Coronary artery (tissue), 2 donors: Measurements from ENCODE around the gene GRIP2.

ENCODE experiments used
- DNase-seq: peaks from one replicate; pipeline ENCODE4 v3.0.0-alpha.2; 2017; ENCODE audit warnings: low spot score
- H3K27ac ChIP-seq, 2 donors: fragments of 200-600 bp; sonication (generic); one replicate each; pipeline ENCODE4 v1.5.1; 2016 to 2019
- H3K4me3 ChIP-seq: fragments of 200-600 bp; sonication (generic); 2 replicates; pipeline ENCODE4 v1.5.1; 2016; ENCODE audit warnings: mild to moderate bottlenecking, moderate library complexity
- TF ChIP-seq, protein P1 (sequence below): fragments of 200-600 bp; sonication (generic); IDR thresholded peaks from one replicate; pipeline ENCODE4 v1.5.1; 2019; ENCODE audit warnings: antibody characterized with exemption

The GRIP2 gene

DNA sequence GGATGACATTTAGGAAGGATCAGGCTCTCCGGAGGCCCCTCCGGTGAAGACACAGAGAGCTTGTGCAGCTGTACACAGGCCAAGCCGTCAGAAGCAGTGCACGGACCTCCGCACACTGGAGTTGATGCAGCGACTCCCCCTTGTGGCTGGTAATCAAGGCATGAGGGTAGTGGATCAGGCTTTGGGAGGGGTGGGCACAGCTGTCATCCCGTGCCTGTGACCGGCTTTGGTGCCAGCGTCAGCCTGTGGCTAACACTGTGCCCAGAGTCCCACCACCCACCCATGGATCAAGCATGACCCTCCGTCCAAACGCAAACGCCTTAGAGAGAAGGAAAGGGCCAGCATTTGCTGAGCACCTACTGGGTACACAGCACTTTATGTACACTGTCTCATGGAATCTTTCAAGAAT, 8.2 kb upstream of the GRIP2 start:
- DNase-seq: no peak
- TF ChIP-seq, protein P1, sequence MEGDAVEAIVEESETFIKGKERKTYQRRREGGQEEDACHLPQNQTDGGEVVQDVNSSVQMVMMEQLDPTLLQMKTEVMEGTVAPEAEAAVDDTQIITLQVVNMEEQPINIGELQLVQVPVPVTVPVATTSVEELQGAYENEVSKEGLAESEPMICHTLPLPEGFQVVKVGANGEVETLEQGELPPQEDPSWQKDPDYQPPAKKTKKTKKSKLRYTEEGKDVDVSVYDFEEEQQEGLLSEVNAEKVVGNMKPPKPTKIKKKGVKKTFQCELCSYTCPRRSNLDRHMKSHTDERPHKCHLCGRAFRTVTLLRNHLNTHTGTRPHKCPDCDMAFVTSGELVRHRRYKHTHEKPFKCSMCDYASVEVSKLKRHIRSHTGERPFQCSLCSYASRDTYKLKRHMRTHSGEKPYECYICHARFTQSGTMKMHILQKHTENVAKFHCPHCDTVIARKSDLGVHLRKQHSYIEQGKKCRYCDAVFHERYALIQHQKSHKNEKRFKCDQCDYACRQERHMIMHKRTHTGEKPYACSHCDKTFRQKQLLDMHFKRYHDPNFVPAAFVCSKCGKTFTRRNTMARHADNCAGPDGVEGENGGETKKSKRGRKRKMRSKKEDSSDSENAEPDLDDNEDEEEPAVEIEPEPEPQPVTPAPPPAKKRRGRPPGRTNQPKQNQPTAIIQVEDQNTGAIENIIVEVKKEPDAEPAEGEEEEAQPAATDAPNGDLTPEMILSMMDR: peak; percentile 80
- Histone ChIP-seq H3K4me3 (no peak overlapping the region), H3K27ac (no peak overlapping the region)

DNA sequence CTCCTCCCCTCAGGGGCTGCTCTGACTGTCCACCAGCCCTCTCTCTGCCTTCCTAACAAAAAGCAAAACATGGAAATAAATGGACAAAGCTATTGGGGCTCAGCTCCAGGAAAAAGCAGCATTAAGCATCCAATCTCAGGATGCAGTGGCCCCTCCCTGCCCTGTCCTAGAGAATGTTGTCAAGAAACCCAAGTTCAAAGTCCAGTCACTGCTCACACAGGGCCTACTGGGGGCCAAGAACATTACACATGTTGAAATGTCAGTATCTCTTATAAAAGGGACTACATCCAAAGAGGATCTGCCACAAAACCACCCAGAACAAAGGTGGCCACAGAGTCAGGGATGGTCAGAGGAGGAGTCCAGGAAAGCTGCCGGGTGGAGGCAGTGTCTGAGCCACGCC, 7.6 kb upstream of the GRIP2 start:
- TF ChIP-seq, protein P1: no peak
- no peak overlapping the region for H3K27ac ChIP-seq
- H3K4me3 ChIP-seq: no peak overlapping the region
- no peak for DNase-seq

DNA sequence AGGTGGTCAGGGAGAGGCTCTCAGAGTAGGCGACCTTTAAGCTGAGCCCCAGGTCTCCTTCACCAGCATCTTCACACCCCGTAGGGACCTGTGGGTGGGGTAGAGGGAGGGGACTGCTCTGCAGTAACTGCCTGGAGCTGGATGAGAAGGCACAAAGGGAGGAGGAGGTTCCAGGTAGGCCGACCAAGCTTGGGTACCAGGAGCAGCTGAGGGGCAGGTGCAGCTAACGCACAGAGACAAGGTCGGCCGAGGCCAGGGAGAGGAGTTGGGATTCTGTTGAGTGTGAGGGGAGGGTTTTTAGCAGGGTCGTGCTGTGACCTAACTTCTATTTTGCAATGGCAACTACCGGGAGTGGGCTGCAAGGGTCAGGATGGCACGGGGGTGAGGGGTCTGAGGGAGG, 5.9 kb upstream of the GRIP2 start:
- Histone ChIP-seq H3K27ac (no peak overlapping the region), H3K4me3 (no peak overlapping the region)
- no peak for DNase-seq
- TF ChIP-seq, protein P1: no peak

DNA sequence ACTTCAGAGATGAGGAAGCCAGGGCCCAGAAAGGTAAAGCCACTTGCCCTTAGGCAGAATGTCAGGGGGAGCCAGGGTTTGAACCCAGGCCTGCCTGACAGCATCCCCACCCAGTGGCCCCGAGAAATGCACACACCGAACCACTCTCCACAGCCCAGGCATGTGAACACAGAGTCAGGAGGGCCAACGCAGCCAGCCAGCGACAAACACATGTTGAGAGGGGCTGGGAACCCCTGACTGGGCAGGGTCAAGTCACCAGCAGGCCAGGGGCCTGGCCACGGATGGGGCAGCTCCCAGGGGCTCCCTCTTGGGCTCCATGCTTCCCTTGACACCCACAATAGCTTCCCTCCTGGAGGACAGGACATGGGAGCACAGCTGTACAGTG, 5.1 kb upstream of the GRIP2 start:
- Histone ChIP-seq H3K4me3 (no peak overlapping the region), H3K27ac (no peak overlapping the region)
- no peak for DNase-seq
- TF ChIP-seq, protein P1: no peak

DNA sequence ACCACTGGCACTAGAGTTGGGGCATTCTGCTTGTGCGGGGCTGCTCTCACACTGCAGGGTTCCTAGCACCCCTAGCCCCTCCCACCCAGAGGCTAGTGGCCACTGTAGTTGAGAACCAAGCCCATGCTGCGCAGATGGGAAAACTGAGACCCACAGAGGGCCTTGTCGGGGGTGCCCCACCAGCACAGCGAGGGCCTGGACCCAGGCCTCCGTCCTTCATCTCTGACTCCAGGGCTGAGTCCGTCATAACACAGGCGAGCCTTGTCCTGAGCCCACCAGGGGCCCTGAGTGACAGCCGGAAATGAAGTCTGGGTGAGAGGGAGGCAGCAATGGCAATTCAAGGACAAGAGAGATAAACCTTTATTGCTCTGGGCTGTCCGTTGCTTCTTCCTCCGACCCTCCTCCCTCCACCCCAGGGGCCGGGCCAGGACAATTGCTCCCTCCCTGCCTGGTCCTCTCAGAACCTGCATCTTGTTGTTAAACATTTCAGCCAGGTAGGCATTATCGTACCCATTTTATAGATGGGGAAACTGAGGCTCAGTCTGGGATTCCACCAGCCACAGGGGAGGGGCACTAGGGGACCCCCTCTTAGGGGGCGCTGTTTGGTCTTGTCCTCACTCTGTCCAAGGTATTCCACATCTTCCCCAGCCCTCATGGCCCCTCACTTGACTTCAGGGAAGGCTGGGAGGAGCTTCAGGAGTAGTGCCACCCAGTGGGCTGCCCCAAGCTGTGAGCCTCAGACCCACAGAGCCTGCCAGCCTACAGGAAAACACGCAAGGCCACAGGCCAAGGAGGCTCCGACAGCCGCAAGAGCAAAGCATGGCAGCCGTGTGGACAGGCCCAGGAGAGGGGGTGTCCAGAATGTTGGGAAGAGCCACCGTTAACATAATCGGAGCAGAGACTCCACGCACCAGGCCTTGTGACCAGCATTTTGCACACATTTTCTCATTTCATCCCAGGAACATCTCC, 4.4 kb upstream of the GRIP2 start:
- no peak for DNase-seq
- Histone ChIP-seq H3K4me3 (no peak overlapping the region), H3K27ac (no peak overlapping the region)
- TF ChIP-seq, protein P1: no peak

DNA sequence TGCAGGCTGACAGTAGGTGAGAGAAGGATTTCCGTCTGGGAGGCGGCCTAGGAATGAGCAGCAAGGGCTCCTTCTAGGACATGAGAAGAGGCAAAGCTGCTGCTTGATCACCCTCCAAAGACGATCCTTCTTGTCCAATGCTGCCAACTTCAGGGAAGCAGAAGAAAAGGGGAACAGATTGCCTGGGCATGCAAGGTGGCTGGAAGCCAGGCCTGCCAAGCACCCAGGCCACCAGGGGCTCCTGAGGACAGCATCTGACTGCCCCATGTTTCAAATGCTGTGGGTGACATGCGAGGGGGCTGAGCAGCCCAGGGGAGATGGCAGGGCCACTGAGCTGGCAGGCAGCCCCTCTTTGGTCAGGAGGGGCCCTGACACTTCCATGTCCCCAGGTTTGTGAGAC, 3.3 kb upstream of the GRIP2 start:
- no peak overlapping the region for H3K27ac ChIP-seq
- DNase-seq: no peak
- no peak overlapping the region for H3K4me3 ChIP-seq
- TF ChIP-seq, protein P1: no peak

DNA sequence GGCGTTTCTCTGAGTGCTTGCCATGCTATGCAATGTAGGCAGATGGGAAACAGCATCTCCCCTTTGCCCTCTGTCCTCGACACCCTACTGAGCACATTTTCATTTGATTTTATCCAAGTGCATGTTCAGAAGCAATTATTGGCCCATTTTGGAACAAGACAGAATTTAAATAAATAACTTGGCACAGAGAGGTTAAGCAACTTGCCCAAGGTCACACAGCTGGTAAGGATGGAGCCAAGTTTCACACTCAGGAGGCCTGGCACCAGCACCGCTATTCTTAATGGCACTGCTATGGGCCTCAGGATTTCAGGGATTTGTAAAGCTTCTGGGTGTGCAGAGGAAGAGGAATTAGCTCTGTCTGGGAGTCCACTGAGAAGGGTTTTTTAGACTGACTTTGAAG, 2.5 kb upstream of the GRIP2 start:
- Histone ChIP-seq H3K4me3 (no peak overlapping the region), H3K27ac (no peak overlapping the region)
- no peak for DNase-seq
- TF ChIP-seq, protein P1: no peak
